ENCODE data around the gene TMEM181. TPM values are rescaled to one million over a fixed set of nuclear protein-coding genes. Genes with fewer than 3 reads are reported as not detected.

TMEM181 gene
- total and polyA plus RNA-seq, 2 of the 13 experiments (the other 11 are each of a cell fraction or from before 2014, with no cell fraction given): 59.1 to 108 TPM

- TF ChIP-seq MYNN (CRISPR knock-in tag; IDR thresholded peaks at IDR 0.05; ENCODE audit: low read depth): no peak
- TF ChIP-seq ZFP1 (CRISPR knock-in tag; IDR thresholded peaks at IDR 0.05): 0 out of 2 replicates have a peak, but pooled peaks have one; percentile 18
- 0 out of 2 replicates have a peak, but pooled peaks have one; percentile 20 for TF ChIP-seq KDM4B (CRISPR knock-in tag; IDR thresholded peaks at IDR 0.05)
- TF ChIP-seq, protein P1, sequence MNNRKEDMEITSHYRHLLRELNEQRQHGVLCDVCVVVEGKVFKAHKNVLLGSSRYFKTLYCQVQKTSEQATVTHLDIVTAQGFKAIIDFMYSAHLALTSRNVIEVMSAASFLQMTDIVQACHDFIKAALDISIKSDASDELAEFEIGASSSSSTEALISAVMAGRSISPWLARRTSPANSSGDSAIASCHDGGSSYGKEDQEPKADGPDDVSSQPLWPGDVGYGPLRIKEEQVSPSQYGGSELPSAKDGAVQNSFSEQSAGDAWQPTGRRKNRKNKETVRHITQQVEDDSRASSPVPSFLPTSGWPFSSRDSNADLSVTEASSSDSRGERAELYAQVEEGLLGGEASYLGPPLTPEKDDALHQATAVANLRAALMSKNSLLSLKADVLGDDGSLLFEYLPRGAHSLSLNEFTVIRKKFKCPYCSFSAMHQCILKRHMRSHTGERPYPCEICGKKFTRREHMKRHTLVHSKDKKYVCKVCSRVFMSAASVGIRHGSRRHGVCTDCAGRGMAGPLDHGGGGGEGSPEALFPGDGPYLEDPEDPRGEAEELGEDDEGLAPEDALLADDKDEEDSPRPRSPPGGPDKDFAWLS (CRISPR knock-in tag; IDR thresholded peaks at IDR 0.05; ENCODE audit: borderline replicate concordance): no peak
- TF ChIP-seq ZNF782 (CRISPR knock-in tag; IDR thresholded peaks at IDR 0.05; ENCODE audit: borderline replicate concordance): no peak
- no peak for TF ChIP-seq SIX4 (CRISPR knock-in tag; IDR thresholded peaks at IDR 0.05)
- no peak for TF ChIP-seq MLX (CRISPR knock-in tag; IDR thresholded peaks at IDR 0.05)
- TF ChIP-seq, protein P2, sequence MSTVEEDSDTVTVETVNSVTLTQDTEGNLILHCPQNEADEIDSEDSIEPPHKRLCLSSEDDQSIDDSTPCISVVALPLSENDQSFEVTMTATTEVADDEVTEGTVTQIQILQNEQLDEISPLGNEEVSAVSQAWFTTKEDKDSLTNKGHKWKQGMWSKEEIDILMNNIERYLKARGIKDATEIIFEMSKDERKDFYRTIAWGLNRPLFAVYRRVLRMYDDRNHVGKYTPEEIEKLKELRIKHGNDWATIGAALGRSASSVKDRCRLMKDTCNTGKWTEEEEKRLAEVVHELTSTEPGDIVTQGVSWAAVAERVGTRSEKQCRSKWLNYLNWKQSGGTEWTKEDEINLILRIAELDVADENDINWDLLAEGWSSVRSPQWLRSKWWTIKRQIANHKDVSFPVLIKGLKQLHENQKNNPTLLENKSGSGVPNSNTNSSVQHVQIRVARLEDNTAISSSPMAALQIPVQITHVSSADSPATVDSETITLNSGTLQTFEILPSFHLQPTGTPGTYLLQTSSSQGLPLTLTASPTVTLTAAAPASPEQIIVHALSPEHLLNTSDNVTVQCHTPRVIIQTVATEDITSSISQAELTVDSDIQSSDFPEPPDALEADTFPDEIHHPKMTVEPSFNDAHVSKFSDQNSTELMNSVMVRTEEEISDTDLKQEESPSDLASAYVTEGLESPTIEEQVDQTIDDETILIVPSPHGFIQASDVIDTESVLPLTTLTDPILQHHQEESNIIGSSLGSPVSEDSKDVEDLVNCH (CRISPR knock-in tag; IDR thresholded peaks at IDR 0.05): no peak
- TF ChIP-seq ZNF337 (CRISPR knock-in tag; IDR thresholded peaks at IDR 0.05; ENCODE audit: borderline replicate concordance, low read depth): no peak
- TF ChIP-seq ZNF18 (CRISPR knock-in tag; IDR thresholded peaks at IDR 0.05; ENCODE audit: insufficient replicate concordance): peak; percentile 23
- TF ChIP-seq ZNF263 (CRISPR knock-in tag; IDR thresholded peaks at IDR 0.05): peak; percentile 2; the same call in 1 of the 2 replicates
- TF ChIP-seq MEF2D (CRISPR knock-in tag; IDR thresholded peaks at IDR 0.05): no peak
- no peak for TF ChIP-seq ZNF589 (CRISPR knock-in tag; conservative IDR thresholded peaks at IDR 0.05)
- peak; percentile 88; the same call in 1 of the 2 replicates for TF ChIP-seq ZNF775 (CRISPR knock-in tag; IDR thresholded peaks at IDR 0.05; ENCODE audit: borderline replicate concordance)
- TF ChIP-seq TOPORS (CRISPR knock-in tag; IDR thresholded peaks at IDR 0.05): no peak
- TF ChIP-seq SKI (IDR thresholded peaks at IDR 0.05; ENCODE audit: partially characterized antibody): no peak
- no peak for TF ChIP-seq TAF15 (IDR thresholded peaks at IDR 0.05; ENCODE audit: low read depth, low read length, poor library complexity, severe bottlenecking)
- TF ChIP-seq ZC3H4 (CRISPR knock-in tag; IDR thresholded peaks at IDR 0.05; ENCODE audit: borderline replicate concordance): no peak
- TF ChIP-seq, protein P3, sequence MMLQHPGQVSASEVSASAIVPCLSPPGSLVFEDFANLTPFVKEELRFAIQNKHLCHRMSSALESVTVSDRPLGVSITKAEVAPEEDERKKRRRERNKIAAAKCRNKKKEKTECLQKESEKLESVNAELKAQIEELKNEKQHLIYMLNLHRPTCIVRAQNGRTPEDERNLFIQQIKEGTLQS (CRISPR knock-in tag; IDR thresholded peaks at IDR 0.05): no peak
- no peak for TF ChIP-seq EEA1 (CRISPR knock-in tag; IDR thresholded peaks at IDR 0.05; ENCODE audit: borderline replicate concordance)
- no peak; the same call in 1 of the 2 replicates for TF ChIP-seq BCL6 (CRISPR knock-in tag; IDR thresholded peaks at IDR 0.05)
- TF ChIP-seq ZNF746 (CRISPR knock-in tag; IDR thresholded peaks at IDR 0.05): 0 out of 2 replicates have a peak, but pooled peaks have one; percentile 29
- TF ChIP-seq NCOA1 (CRISPR knock-in tag; IDR thresholded peaks at IDR 0.05): no peak
- TF ChIP-seq SETDB1 (CRISPR knock-in tag; IDR thresholded peaks at IDR 0.05; ENCODE audit: borderline replicate concordance): no peak
- no peak for TF ChIP-seq ZMYM3 (CRISPR knock-in tag; IDR thresholded peaks at IDR 0.05)
- no peak for TF ChIP-seq ZNF644 (CRISPR knock-in tag; IDR thresholded peaks at IDR 0.05; ENCODE audit: low read depth)
Observed at GRCh38 chr6:158561938-158562337, 2.0 kb downstream of the TMEM181 start (continued).

Measured in HepG2 (cell line).